Kidney capillary endothelial cell (primary cell): ENCODE measurements around the gene PURB.
A peak's percentile ranks its signal among the peaks of the same experiment; 100 is the strongest.
"Not testable (repeated sequence)": the region's sequence is repeated elsewhere in the genome, so short reads cannot be mapped to it uniquely, and the experiment has no call there.

ENCODE experiments used
- DNase-seq: peaks from one replicate; pipeline ENCODE4 v3.0.0-alpha.2; 2018; ENCODE audit warnings: low spot score

PURB gene

GRCh38 chr7:44852590-44852989 is 32.7 kb downstream of the PURB start:
- DNase-seq: no peak

- DNase-seq: no peak
Observed at GRCh38 chr7:44849885-44850544, 35.3 kb downstream of the PURB start.

- DNase-seq: no peak
Observed at GRCh38 chr7:44849259-44849884, 36.0 kb downstream of the PURB start.

GRCh38 chr7:44847920-44848634 is 37.3 kb downstream of the PURB start, which contains the start of gene H2AZ2:
TSS of gene H2AZ2 (minus strand) at chr7:44848087. CDS start at chr7:44847971, 116 bp downstream.
- peak; percentile 100 for DNase-seq

- DNase-seq: peak; percentile 78
Observed at GRCh38 chr7:44847509-44847919, 37.8 kb downstream of the PURB start.

- DNase-seq: peak; percentile 17
Observed at GRCh38 chr7:44846816-44847508, 38.4 kb downstream of the PURB start.

GRCh38 chr7:44846390-44846789 is 38.9 kb downstream of the PURB start:
- not testable (repeated sequence) for DNase-seq

GRCh38 chr7:44845451-44845850 is 39.9 kb downstream of the PURB start:
- no peak for DNase-seq

GRCh38 chr7:44843440-44843839 is 41.9 kb downstream of the PURB start:
- not testable (repeated sequence) for DNase-seq

- DNase-seq: not testable (repeated sequence)
Observed at GRCh38 chr7:44842675-44843074, 42.7 kb downstream of the PURB start.

GRCh38 chr7:44838751-44839150 is 46.6 kb downstream of the PURB start:
- no peak for DNase-seq

GRCh38 chr7:44827567-44827966 is 57.8 kb downstream of the PURB start:
- no peak for DNase-seq
